RPMI7951 (cell line): ENCODE results near the gene DNAJC5. TPM values are rescaled to one million over a fixed set of nuclear protein-coding genes. Genes with fewer than 3 reads are reported as not detected.
"Not testable (repeated sequence)": the region's sequence is repeated elsewhere in the genome, so short reads cannot be mapped to it uniquely, and the experiment has no call there.

Experiments used
- DNase-seq: peaks from one replicate; pipeline ENCODE4 v3.0.0-alpha.2; 2012; ENCODE audit warnings: low read depth
- total RNA-seq: library from RNA; depleted of rRNA; stranded (reverse); fragments of >200 nt; shearing (Covaris generic); gene quantifications from 2 replicates; pipeline ENCODE4 v1.2.3, GENCODE V29; 2014

Gene DNAJC5
- total RNA-seq, 1 experiment from 2014 or later = 29.3 TPM

- no peak for DNase-seq
These were observed 33.5 kb upstream of the DNAJC5 start, which contains the start of gene ABHD16B for GRCh38 chr20:63861365-63861934. Gene ABHD16B (plus strand): TSS chr20:63861498. CDS start chr20:63861541, 43 bp downstream.

- no peak for DNase-seq
These were observed 32.7 kb upstream of the DNAJC5 start for GRCh38 chr20:63861981-63862901.

GRCh38 chr20:63863021-63863797, 31.7 kb upstream of the DNAJC5 start:
- DNase-seq = no peak

- DNase-seq = peak; percentile 86
These were observed 31.0 kb upstream of the DNAJC5 start for GRCh38 chr20:63863798-63864544.

- DNase-seq = no peak
These were observed 30.4 kb upstream of the DNAJC5 start for GRCh38 chr20:63864545-63864977.

GRCh38 chr20:63864978-63865640, 29.8 kb upstream of the DNAJC5 start, which contains the start of gene TPD52L2:
Gene TPD52L2 (plus strand): TSS chr20:63865270. CDS start chr20:63865366, 96 bp downstream.
- peak; percentile 99 for DNase-seq

- not testable (repeated sequence) for DNase-seq
These were observed 27.9 kb upstream of the DNAJC5 start for GRCh38 chr20:63867042-63867441.

- no peak for DNase-seq
These were observed 26.7 kb upstream of the DNAJC5 start for GRCh38 chr20:63868264-63868663.

GRCh38 chr20:63873477-63873971, 21.4 kb upstream of the DNAJC5 start:
- peak; percentile 90 for DNase-seq

- not testable (repeated sequence) for DNase-seq
These were observed 20.7 kb upstream of the DNAJC5 start for GRCh38 chr20:63874241-63874640.

GRCh38 chr20:63876489-63877036, 18.4 kb upstream of the DNAJC5 start:
- no peak for DNase-seq

GRCh38 chr20:63877755-63878470, 17.0 kb upstream of the DNAJC5 start:
- no peak for DNase-seq

GRCh38 chr20:63878899-63879663, 15.8 kb upstream of the DNAJC5 start:
- no peak for DNase-seq

- not testable (repeated sequence) for DNase-seq
These were observed 14.0 kb upstream of the DNAJC5 start for GRCh38 chr20:63880901-63881300.

- no peak for DNase-seq
These were observed 13.3 kb upstream of the DNAJC5 start for GRCh38 chr20:63881451-63882226.

GRCh38 chr20:63882257-63883200, 12.4 kb upstream of the DNAJC5 start:
- no peak for DNase-seq

GRCh38 chr20:63883201-63883593, 11.7 kb upstream of the DNAJC5 start:
- no peak for DNase-seq
